ENCODE measurements around the gene USP19. TPM values are rescaled to one million over a fixed set of nuclear protein-coding genes. Genes with fewer than 3 reads are reported as not detected.

USP19 gene
- total RNA-seq, 1 donor from 2014 or later: 81.1 TPM

DNA sequence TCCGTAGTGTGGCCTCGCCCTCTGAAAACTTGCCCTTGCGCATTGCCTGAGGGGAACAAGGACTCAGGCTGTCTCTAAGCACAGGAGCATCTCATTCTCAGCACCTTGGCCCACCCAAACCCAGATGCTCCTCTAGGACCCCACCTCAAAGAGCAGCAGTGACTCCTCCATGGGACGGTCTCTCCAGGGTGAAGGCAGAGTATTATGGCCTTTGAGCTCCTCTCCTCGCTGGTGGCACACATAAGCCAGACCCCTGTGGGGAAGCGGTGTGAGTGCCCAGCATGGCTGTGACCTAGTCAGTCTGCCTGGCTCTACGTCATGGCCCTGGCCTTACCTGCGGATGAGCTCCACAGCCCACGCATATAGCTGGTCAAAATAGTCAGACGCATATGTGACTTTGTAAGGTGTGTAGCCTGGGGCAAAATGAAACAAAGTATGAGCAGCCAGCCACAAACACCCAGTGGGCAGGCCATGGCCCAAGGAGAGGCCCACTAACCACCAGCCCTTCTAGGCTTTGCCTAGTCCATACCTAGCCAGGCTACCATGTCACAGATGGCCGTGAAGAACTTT lies 20.5 kb downstream of the USP19 start:
- Mint-ChIP-seq H3K27ac (no peak overlapping the region), H3K4me1 (ENCODE audit: low read depth) (peaks cover 17% of the 10 kb centered on the region), H3K27me3 (no peaks in the 10 kb centered on the region), H3K9me3 (ENCODE audit: low read depth) (no peaks in the 10 kb centered on the region), H3K4me3 (ENCODE audit: low read depth) (no peak overlapping the region), H3K36me3 (ENCODE audit: insufficient read depth) (peaks cover 17% of the 10 kb centered on the region)
- DNase-seq (ENCODE audit: low spot score, unreplicated experiment): no peak
- TF ChIP-seq, protein P1, sequence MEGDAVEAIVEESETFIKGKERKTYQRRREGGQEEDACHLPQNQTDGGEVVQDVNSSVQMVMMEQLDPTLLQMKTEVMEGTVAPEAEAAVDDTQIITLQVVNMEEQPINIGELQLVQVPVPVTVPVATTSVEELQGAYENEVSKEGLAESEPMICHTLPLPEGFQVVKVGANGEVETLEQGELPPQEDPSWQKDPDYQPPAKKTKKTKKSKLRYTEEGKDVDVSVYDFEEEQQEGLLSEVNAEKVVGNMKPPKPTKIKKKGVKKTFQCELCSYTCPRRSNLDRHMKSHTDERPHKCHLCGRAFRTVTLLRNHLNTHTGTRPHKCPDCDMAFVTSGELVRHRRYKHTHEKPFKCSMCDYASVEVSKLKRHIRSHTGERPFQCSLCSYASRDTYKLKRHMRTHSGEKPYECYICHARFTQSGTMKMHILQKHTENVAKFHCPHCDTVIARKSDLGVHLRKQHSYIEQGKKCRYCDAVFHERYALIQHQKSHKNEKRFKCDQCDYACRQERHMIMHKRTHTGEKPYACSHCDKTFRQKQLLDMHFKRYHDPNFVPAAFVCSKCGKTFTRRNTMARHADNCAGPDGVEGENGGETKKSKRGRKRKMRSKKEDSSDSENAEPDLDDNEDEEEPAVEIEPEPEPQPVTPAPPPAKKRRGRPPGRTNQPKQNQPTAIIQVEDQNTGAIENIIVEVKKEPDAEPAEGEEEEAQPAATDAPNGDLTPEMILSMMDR (IDR thresholded peaks at IDR 0.05; ENCODE audit: unreplicated experiment): no peak

DNA sequence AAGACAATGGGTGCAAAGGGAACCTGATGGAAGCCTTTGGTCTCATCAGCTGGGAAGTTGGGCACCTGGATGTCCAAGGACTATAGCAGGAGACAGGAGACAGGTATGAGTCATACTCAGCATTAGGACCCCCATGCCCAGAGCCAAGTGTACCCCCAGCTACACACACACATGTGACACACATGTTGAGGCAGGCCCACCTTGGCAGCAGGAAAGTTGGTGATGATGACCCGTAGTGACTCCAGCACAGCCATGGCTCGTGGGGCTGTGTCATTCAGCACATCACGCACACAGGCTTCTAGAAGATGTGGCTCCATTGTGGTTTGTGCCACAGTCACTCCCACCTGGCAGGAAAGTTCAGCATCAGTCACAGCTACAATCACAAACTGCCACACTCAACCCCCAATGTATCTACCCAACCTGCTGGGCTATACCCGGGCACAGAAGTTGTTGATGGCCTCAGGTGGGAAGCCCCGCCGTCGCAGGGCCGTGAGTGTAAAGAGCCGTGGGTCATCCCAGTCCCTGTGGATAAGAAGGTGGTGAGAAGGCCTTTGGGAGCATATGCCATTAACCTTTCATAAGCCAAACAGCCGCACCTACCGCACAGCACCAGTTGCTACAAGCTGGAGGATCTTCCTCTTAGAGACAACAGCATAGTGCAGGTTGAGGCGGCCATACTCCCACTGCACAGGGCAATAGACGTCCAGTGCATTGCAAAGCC lies 21.6 kb downstream of the USP19 start:
- TF ChIP-seq, protein P1 (IDR thresholded peaks at IDR 0.05; ENCODE audit: unreplicated experiment): no peak
- no peak overlapping the region for H3K4me3 Mint-ChIP-seq (ENCODE audit: low read depth)

DNA sequence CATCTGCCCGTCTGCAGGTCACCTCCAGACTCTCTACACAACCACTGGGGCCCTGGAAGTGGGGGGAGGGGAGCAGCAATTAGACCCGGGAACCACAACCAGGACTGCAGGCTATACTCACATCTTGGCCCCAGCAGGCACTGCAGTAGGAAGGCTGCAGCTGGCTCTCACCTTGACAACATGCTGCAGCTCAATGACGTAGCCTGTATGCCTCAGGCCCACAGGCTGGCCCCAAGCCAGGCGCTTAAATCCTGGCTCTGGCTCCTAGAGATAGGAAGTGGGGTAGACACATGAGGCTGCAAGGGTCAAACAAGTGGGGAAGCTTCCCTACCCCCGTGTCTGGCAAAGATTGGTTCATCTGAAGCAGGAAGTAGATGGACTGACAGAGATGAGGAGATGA lies 22.2 kb downstream of the USP19 start:
- TF ChIP-seq, protein P1 (IDR thresholded peaks at IDR 0.05; ENCODE audit: unreplicated experiment): no peak
- Mint-ChIP-seq H3K36me3 (ENCODE audit: insufficient read depth) (peaks cover 17% of the 10 kb centered on the region), H3K9me3 (ENCODE audit: low read depth) (no peaks in the 10 kb centered on the region), H3K27ac (peak overlapping the region; percentile 24), H3K4me1 (ENCODE audit: low read depth) (peaks cover 4% of the 10 kb centered on the region), H3K27me3 (no peaks in the 10 kb centered on the region), H3K4me3 (ENCODE audit: low read depth) (no peak overlapping the region)
- DNase-seq (ENCODE audit: low spot score, unreplicated experiment): no peak

More for the DNA sequence above, 21.6 kb downstream of the USP19 start:
- Mint-ChIP-seq H3K9me3 (ENCODE audit: low read depth) (no peaks in the 10 kb centered on the region), H3K27me3 (no peaks in the 10 kb centered on the region), H3K27ac (no peak overlapping the region), H3K36me3 (ENCODE audit: insufficient read depth) (peaks cover 17% of the 10 kb centered on the region), H3K4me1 (ENCODE audit: low read depth) (peaks cover 11% of the 10 kb centered on the region)
- no peak for DNase-seq (ENCODE audit: low spot score, unreplicated experiment)

DNA sequence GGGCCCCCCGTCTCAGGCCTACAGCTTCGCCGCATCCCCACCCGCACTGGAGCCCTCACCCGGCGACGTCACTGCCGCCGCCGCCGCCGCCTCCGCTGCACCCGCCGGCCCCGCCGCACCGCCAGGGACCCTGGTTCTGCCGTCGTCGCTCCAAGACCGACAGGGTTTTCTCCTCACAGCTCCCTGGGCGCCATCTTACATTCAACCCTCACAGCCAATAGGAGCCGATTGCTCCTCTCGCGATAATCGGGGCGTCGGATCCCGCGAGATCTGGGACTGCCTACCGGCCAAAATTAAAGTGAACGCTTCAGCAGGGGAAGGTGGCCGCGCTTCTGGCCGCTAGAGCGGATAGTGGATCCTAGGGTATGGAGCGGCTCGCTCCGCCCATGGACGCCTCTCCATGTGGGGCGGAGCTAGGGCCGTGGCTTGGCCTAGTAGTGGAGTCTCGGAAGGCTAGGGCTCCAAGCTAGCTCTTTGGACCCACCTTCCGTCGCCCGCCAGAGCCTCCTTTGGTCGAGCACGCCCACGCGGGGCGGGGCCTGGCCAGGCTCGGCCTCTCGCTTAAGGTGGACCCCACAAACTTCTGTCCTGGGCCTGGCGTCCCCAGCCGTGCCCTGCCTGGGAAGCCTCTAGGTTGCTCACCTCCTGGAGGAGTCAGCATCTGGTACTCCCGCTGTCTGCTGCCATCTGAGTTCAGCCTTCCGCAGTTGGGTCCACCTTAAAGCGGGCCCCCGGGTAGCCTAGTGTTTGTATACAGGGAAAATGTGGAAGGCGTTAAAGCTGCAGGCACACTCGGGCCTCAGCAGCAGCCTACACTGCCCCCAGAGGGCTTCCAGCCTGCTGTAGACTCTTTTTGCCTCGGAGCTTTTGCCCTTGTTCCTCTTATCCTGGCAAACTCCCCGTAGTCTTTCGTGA lies 26.5 kb downstream of the USP19 start, which contains the start of gene QRICH1:
Gene QRICH1 (minus strand): TSS at position 219 of the 915 bp plus-strand sequence. CDS start 17,054 bp downstream, outside the sequence.
- H3K4me1 Mint-ChIP-seq (ENCODE audit: low read depth): peaks cover 19% of the 10 kb centered on the region
- TF ChIP-seq, protein P1 (IDR thresholded peaks at IDR 0.05; ENCODE audit: unreplicated experiment): peak; percentile 66
- H3K9me3 Mint-ChIP-seq (ENCODE audit: low read depth): no peaks in the 10 kb centered on the region
- H3K27me3 Mint-ChIP-seq: no peaks in the 10 kb centered on the region
- peaks cover 8% of the 10 kb centered on the region for H3K36me3 Mint-ChIP-seq (ENCODE audit: insufficient read depth)
- H3K27ac Mint-ChIP-seq: peak within 1 kb of the TSS; percentile 99
- H3K4me3 Mint-ChIP-seq (ENCODE audit: low read depth): peak within 1 kb of the TSS; percentile 92
- peak; percentile 94 for DNase-seq (ENCODE audit: low spot score, unreplicated experiment)

Measured in progenitor cell of endocrine pancreas (in vitro differentiated cells).